Measurements from ENCODE around the gene HIPK1.
A peak's percentile ranks its signal among the peaks of the same experiment; 100 is the strongest.

HIPK1 gene

GRCh38 chr1:113929750-113930498, 800 bp downstream of the HIPK1 start:
- in situ Hi-C loops (cut with HindIII; ENCODE audit: low pct_ligation_motif_present, low sequenced_read_pairs) = no loop called here
- no peak for TF ChIP-seq CTCF (IDR thresholded peaks at IDR 0.05; ENCODE audit: low read depth, low read length, missing control alignments)
- peak overlapping the region; percentile 95 for H3K4me3 ChIP-seq (ENCODE audit: low read depth, low read length)
- H3K27me3 ChIP-seq (replicated peaks) = no peaks in the 10 kb centered on the region
- H3K27ac ChIP-seq = peak overlapping the region; percentile 87
- no peaks in the 10 kb centered on the region for H3K36me3 ChIP-seq (replicated peaks)
- DNase-seq = peak; percentile 22

GRCh38 chr1:113930499-113931161, 1.5 kb downstream of the HIPK1 start:
- no peaks in the 10 kb centered on the region for H3K36me3 ChIP-seq (replicated peaks)
- peak; percentile 81 for DNase-seq
- H3K4me3 ChIP-seq (ENCODE audit: low read depth, low read length) = peak overlapping the region; percentile 95
- H3K27ac ChIP-seq = peak overlapping the region; percentile 87
- no peaks in the 10 kb centered on the region for H3K27me3 ChIP-seq (replicated peaks)
- in situ Hi-C loops (cut with HindIII; ENCODE audit: low pct_ligation_motif_present, low sequenced_read_pairs) = no loop called here
- TF ChIP-seq CTCF (IDR thresholded peaks at IDR 0.05; ENCODE audit: low read depth, low read length, missing control alignments) = no peak

- in situ Hi-C loops (cut with HindIII; ENCODE audit: low pct_ligation_motif_present, low sequenced_read_pairs) = no loop called here
- H3K4me3 ChIP-seq (ENCODE audit: low read depth, low read length) = peak overlapping the region; percentile 95
- no peaks in the 10 kb centered on the region for H3K27me3 ChIP-seq (replicated peaks)
- H3K36me3 ChIP-seq (replicated peaks) = no peaks in the 10 kb centered on the region
- DNase-seq = peak; percentile 21
- peak overlapping the region; percentile 87 for H3K27ac ChIP-seq
- TF ChIP-seq CTCF (IDR thresholded peaks at IDR 0.05; ENCODE audit: low read depth, low read length, missing control alignments) = no peak
These were observed 2.3 kb downstream of the HIPK1 start for GRCh38 chr1:113931451-113931851.

GRCh38 chr1:113934006-113934405, 4.9 kb downstream of the HIPK1 start:
- no peaks in the 10 kb centered on the region for H3K36me3 ChIP-seq (replicated peaks)
- no peak for DNase-seq
- no peak overlapping the region for H3K4me3 ChIP-seq (ENCODE audit: low read depth, low read length)
- TF ChIP-seq CTCF (IDR thresholded peaks at IDR 0.05; ENCODE audit: low read depth, low read length, missing control alignments) = no peak
- in situ Hi-C loops (cut with HindIII; ENCODE audit: low pct_ligation_motif_present, low sequenced_read_pairs) = no loop called here
- no peaks in the 10 kb centered on the region for H3K27me3 ChIP-seq (replicated peaks)
- no peak overlapping the region for H3K27ac ChIP-seq

- Histone ChIP-seq H3K27ac (no peak overlapping the region), H3K4me3 (ENCODE audit: low read depth, low read length) (no peak overlapping the region), H3K36me3 (replicated peaks) (no peaks in the 10 kb centered on the region), H3K27me3 (replicated peaks) (no peaks in the 10 kb centered on the region)
- no peak for DNase-seq
- no peak for TF ChIP-seq CTCF (IDR thresholded peaks at IDR 0.05; ENCODE audit: low read depth, low read length, missing control alignments)
- in situ Hi-C loops (cut with HindIII; ENCODE audit: low pct_ligation_motif_present, low sequenced_read_pairs) = no loop called here
These were observed 5.5 kb downstream of the HIPK1 start for GRCh38 chr1:113934511-113935055.
